RPMI8226 (cell line): ENCODE measurements around the gene BRIP1.
"Not testable (repeated sequence)": the region's sequence is repeated elsewhere in the genome, so short reads cannot be mapped to it uniquely, and the experiment has no call there.

ENCODE experiments used
- DNase-seq: peaks from one replicate; pipeline ENCODE4 v3.0.0-alpha.2; 2015

Gene BRIP1

DNA sequence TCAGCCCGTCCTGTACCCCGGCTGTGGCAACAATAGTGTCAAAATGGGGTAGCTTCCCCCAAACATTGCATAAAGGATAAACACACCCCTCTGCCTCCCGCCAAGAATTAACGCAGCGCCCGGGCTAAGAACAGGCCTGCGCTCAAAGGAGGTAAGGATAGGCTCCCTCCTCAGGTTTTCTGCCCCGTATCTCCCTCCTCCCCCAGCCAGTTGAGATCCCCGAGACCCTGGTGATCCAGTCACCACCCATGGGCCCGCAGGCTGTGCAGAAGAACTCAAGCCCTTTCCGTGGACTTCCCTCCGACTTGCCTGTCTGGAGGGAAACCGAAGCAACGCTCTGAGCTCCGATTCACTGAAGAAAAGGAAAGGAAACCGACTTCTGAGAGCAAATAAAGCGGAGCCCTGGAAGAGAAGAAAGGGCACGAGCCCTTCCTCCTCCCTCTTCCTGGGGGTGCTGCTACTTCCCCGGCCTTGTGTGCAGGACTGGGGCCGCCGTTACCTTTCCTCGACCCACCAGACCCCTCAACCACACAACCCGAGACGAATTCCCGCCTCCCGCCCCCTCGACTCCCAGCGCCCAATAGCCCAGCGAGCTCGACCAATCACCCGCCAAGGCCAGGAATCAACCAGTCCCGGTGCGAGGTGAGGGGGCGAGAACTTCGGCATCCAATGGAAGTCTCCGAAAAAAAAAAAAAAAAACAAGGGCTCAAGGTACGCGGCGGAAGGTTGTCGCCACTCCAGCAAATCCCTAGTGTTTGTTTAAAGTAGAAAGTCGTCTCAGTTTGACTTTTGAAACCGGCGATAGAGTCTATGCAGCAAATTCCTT, at the start of gene BRIP1:
Gene BRIP1 (minus strand): TSS at position 554 of the 826 bp plus-strand sequence. CDS start 1,989 bp downstream, outside the sequence.
- DNase-seq: peak; percentile 94

DNA sequence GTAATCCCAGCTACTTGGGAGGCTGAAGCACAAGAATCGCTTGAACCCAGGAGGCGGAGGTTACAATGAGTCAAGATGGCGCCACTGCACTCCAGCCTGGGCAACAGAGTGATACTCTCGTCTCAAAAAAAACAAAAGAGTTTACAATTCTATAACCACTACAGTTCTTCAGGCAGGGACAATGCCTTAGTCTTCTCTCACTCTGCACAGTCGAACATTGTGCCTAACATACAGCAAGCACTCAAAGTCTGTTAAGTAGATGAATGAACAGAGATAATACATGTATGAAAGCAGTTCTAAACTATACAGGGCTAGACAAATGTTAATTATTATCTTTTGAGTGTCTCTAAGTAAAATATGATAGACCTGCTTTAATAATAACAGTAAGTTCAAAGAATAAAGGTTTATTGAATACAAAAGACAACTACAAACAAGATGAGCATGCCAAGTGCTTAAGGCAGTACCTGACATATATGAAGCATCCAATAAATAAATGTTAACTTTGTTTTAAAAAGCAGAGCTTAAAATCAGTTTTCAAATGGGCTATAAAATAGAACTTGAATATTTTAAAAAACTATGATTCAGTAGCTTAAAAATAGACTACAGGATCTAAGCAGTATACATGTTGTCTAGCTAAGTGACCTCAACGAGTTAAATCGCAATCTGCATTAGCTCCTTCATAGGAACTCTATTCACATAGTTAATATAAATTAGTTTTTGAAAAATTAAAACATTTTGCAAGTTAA, 45.1 kb upstream of the BRIP1 start:
- DNase-seq: no peak

DNA sequence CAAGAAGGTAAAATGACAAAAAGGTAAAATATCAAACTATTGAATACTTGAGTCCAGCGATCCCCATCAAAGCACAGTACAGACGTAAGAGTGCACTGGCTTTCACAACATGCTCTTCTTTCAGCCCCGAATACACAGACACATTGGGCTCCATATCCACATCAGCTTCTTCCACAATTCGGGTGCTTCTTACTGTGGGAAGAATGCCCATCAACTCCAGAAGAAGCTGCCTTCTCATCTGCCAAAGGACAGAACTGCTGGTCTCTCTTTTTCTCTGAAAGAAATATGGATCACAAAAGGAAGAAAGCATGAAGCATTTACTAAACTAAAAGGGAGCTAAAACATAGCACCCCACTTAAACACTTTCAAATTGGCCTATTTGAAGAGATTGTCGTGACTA, 44.0 kb upstream of the BRIP1 start:
- DNase-seq: no peak

DNA sequence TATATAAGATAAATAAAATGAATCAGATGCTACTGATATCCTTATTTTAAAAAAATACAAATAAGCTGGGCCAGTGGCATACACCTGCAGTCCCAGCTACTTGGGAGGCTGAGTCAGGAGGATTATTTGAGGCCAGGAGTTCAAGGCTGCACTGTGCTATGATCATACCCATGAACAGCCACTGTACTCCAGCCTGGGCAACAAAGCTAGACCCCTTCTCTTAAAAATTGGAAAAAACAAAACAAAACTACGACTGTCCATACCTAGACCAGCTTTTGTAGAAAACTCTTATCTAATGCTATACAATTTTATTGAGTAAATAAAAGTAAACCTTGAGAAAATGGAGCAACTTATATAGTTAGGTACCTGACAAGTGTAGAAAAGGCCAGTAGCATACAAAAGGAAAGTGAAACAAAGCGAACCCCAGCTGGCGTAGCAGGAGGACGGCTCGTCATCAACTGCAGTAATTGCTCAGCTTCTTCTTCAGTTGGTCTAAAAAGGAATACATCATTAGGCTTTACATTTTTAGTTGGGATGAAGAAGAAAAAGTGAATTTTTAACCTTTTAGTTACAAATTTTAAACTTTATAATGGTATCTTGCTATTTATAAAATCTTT, 40.9 kb upstream of the BRIP1 start:
- no peak for DNase-seq

DNA sequence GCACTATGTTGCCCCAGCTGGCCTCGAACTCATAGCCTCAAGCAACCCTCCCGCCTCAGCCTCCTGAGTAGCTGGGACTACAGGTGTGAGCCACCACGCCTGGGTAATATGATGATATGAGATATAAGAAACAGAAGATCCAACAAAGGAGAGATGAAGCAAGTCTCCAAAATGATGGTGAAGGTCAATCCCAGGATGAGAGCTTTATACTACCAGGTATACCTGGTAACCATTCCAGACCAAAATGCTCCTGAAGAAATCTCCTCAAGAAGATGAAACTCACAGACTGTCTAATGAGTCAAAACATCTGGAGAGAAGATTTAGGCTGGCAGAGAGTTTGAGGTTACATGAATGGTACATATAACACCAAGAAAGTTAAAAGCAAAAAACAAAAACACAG, 39.9 kb upstream of the BRIP1 start:
- DNase-seq: no peak

DNA sequence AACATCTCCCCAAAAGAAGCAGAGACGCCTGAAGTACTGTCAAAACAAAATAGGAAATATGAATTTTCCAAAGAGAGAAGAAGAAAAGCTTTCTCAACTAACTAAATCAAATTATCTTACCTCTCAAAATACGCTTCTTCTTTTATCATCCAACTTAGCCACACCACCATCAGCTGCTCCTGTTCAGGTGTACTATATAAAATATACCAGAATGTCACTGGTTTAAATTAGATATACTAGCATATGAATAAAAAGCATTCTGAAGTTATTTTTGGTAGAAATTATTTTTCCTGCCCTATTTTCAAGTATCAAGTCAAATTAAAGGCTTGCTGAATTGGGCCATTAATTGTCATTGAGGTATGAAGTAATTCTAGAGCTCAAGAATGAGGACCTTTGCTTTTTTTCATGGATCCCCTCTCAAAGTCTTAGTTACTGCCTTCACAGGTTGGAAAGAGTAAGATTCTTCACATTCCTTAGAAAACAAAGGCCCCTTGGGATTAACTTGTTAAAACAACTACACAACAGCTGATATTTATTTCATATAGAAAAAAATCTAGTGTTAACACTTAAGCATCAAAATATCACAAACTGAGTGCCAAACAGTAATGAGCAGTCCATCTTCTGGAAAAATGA, 34.3 kb upstream of the BRIP1 start:
- no peak for DNase-seq

DNA sequence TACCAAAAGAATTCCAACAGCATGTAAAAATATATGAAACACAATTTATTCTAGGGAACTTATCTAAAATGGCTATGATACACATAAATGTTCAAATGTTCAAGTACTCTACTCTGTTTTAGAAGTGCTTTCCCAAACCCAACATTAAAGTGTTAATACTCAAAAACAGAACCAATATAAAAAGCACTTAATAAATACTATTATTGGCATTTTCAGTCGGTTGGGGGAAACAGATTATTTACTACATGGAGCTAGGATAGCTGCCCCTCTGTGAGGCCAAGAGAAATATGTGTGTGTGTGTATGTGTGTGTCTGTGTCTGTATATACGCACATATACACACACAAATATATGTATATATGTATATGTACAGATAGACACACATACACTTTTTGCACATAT, 32.1 kb upstream of the BRIP1 start:
- no peak for DNase-seq

DNA sequence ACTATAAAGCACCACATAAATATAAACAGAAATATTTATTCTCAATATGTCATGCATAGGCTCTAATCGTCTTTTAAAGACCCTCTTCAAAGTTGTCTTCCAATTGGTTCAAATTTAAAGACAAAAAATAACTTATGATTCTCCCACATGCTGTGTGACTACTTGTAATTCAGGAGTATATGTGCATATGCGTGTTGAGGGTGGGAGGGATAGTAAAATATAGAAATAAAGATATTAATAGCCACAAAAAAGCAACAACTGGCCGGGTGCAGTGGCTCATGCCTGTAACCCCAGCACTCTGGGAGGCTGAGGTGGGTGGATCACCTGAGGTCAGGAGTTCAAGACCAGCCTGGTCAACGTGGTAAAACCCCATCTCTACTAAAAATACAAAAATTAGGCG, 31.0 kb upstream of the BRIP1 start:
- not testable (repeated sequence) for DNase-seq

DNA sequence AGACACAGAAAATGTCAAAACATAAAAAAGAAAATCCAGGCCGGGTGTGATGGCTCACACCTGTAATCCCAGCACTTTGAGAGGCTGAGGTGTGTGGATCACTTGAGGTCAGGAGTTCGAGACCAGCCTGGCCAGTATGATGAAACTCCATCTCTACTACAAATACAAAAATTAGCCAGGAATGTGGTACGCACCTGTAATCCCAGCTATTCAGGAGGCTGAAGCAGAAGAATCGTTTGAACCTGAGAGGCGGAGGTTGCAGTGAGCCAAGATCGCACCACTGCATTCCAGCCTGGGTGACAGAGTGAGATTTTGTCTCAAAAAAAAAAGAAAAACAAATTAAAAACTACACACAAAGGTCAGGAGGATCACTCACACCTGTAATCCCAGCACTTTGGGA, 24.4 kb upstream of the BRIP1 start:
- not testable (repeated sequence) for DNase-seq

DNA sequence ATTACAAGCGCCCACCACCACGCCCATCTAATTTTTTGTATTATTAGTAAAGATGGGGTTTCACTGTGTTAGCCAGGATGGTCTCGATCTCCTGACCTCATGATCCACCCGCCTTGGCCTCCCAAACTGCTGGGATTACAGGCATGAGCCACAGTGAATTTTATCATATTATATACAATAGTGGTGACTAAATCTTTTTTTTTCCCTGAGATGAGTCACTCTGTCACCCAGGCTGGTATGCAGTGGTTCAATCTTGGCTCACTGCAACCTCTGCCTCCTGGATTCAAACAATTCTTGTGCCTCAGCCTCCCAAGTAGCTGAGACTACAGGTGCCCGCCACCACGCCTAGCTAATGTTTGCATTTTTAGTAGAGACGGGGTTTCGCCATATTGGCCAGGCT, 22.5 kb upstream of the BRIP1 start:
- DNase-seq: not testable (repeated sequence)

DNA sequence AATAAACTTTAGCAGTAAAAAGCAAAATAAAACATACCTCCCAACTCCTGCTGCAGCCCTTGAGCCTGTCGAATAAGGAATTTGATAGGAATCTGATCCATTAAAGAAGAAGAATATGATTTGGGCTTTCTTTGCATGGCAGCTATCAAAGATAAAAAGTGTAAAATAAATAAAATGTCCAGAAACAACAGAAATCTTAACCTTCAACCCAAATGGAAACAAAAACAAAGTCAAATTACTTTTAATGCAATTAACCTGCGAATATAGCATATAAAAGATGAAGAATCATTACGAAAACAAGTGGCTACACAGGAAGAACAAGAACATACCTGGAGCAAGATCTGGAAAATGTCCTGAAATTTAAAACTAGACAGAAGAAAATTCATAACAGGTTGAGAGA, 21.5 kb upstream of the BRIP1 start:
- no peak for DNase-seq

DNA sequence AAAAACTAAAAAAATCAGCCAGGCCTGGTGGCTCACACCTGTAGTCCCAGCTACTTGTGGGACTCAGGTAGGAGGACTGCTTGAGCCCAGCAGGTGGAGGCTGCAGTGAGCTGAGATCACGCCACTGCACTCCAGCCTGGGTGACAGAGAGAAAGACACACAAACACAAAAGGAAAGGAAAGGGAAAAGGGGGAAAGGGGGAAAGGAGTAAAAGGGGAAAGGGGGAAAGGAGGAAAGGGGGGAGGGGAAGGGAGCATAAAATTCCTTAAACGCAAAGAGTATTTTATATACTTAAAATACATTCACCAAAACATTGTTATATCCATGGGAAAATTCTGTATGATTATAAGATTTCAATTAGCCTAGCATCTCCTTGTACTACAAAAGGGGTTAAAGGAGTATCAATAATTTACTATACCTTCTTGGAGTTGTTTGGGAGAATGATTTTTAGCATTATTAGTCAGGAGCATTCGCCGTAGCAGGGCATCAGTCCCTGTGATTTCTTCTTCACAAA, 17.3 kb upstream of the BRIP1 start:
- no peak for DNase-seq

DNA sequence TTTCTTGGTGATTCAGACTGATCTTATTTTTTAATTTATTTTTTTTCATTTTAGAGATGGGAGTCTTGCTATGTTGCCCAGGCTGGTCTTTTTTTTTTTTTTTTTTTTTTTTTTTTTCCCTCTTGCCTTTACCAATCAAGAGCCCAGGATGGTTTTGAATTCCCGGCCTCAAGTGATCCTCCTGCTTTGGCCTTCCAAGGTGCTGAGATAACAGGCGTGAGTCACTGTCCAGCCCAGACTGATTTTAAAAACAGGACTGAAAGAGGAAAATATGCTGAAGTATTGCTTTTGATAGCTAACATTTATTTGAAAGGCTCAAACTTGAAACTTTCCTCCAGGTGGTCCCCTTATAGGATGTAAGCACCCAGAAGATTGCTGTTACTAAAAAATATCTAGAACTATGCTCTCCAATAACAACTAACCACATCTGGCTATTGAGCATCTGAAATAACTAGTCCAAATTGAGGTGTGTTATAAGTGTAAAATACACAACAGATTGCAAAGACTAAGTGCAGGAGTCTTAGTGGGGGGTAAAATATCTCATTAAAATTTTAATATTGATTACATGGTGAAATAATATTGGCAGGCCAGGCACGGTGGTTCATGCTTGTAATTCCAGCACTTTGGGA, 15.8 kb upstream of the BRIP1 start:
- no peak for DNase-seq

DNA sequence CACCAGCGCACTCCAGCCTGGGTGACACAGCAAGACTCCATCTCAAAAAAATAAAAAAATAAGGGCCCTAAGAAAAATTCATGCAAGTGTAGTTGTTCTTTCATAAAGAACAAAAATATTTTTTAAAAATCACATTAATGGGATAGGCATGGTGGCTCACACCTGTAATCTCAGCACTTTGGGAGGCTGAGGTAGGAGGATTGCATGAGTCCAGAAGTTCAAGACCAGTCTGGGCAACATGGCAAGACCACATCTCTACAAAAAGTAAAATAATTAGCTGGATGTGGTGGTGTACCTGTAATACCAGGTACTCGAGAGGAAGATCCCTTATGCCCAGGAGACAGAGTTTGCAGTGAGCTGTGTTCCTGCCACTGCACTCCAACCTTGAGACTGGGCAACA, 15.2 kb upstream of the BRIP1 start:
- no peak for DNase-seq

DNA sequence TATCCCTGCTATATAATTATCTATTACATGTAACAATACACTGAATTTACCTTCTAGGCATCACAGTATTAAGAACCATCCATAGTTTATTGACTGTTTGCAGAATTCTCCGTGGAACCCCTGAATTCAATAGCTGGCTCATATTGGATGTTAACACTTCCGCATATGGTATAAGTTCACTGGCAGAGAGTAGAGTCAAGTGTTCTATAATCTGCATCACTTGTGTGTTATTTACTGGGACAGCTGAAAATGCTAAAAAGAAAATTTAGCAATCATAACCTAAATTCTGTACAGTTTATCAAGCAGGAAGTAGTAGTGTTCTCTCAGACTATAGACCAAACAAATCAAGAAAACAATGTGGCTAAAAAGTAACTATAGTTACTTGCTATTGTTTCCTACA, 14.5 kb upstream of the BRIP1 start:
- no peak for DNase-seq

DNA sequence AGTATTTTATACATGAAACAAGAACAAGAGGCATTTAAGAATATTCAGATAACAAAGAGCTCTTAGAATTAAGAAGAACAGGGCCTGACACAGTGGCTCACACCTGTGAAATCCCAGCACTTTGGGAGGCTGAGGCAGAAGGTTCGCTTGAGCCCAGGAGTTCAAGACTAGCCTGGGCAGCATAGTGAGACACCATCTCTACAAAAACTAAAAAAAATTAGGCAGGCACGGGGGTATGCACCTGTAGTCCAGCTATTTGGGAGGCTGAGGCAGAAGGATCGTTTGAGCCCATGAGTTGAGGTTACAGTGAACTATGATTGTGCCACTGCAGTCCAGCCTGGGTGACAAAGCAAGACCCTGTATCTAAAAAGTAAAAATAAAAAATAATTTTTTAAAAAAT, 12.5 kb upstream of the BRIP1 start:
- no peak for DNase-seq

DNA sequence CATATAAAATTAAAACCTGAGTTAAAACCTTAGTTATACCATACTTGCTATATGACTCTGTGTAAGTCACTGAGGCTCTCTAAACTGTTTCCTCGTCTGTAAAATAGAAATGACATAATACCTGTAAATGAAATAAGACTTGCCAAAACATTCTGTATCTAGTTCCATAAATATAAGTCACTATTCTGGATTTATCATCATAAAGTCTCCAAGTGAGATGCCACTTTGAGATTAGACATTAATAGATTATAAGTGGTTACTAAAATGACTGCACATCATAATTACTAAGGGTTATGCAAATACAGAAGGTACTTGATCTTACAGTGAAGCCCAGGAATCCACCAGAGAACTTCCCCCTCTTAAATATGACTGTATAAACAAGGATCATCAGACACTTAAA, 12.0 kb upstream of the BRIP1 start:
- no peak for DNase-seq

DNA sequence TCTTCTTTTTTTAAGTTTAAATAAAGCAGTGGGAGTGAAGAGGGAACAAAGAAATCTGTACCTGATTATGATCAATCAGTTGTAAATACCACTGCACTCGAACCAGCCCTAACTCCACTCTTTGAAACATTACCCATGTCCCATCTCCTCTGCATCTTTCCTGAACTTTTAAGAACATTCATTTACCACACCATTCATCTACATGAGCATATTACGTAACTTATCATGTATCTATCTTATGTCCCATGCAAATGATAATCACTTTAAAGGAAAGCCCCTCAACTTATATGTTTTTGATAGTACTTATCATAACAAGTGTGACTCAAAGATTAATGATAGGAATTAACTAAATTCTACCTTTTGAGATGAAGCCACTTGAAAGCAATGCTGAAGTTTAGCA, 10.7 kb upstream of the BRIP1 start:
- DNase-seq: no peak

DNA sequence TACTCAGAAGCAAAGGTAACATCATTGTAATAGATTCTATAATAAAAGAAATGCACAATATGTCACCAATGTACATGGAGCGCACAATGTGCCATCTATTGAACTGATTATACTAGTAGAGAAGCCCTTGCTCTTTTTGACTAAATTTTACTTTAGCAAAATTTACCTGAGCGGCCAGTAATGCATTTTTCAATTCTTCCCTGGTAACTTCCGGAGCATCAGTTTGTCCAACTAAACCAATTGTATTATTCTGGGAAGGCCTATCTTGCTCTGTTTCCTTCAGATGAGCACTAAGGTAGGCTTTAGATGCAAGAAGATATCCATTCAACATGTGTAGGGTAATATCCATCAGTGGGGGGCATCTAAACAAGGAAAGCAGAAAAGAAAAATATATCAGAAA, 8.8 kb upstream of the BRIP1 start:
- no peak for DNase-seq

DNA sequence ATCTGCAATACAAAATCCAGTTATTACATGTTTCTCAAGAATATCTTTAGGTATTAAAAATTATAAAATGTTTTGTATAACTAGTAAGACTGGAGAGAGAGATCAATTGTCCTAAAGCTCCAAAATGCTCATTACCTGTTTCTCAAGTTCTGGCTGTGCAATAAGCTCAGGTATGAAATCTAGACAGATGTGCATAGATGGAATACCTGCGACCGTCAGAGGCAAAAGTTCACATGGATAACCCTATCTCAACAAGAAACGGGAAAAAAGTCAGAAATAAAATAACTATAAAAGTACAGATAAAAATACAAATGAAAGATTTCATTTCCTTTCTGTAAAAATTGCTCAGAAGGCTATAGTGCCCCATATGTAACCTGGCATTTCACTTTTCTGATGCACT, 5.8 kb upstream of the BRIP1 start:
- no peak for DNase-seq

DNA sequence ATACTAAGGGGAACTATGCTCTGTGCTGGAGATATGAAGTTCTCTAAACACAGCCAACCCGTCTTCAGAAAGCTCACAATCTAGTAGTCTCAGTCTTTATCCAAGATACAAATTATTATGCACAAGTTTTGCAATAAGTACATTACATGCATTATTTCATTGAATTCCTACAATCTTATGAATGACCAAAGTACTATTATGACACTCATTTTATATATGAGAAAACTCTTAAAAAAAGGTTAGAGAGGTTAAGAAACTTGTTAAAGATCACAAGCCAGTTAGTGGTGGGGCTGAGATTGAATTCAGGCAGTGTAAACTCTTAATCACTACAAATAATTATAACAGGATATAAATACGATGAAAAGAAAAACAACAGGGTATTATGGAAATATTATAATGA, 4.7 kb upstream of the BRIP1 start:
- no peak for DNase-seq

DNA sequence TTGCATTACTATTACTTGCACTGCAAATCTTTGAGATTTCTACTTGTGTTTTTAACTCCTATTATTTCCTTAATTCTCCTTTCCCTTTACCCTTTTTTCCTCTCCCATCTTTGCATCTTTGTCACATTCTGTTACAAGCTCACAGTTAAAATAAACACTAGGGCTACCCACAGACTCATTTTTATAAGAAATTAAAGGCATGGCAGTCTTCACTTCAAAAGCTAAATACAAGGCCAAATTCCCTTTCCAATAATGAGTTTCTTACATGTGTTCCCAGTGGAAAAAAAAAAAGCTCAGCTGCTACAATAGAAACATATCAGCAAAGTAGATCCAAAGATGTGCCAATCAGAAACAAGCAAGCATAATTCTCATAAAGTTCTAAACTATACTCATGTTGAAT, 3.7 kb upstream of the BRIP1 start:
- DNase-seq: no peak

DNA sequence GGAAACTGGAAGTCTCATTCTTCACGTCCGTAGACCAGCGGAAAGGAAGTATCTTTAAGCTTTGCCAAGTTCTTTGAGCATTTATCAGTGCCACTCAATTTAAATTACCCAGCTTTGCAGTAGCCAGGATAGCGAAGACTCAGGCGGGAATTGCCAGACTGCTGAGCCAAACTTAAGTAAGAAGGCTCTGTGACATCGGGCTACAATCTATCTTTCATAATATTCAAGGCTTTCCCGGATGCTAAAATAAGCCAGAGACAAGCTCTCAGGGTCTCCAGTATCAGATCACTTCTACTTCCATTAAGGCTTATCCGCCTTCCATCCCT, 436 bp upstream of the BRIP1 start:
- DNase-seq: no peak
